ENCODE measurements around the gene SYT6. TPM values are rescaled to one million over a fixed set of nuclear protein-coding genes. Genes with fewer than 3 reads are reported as not detected.

Gene SYT6
- total and polyA plus RNA-seq, 11 donors = 0.08 to 0.77 (median 0.15) TPM; not detected in 7

DNA sequence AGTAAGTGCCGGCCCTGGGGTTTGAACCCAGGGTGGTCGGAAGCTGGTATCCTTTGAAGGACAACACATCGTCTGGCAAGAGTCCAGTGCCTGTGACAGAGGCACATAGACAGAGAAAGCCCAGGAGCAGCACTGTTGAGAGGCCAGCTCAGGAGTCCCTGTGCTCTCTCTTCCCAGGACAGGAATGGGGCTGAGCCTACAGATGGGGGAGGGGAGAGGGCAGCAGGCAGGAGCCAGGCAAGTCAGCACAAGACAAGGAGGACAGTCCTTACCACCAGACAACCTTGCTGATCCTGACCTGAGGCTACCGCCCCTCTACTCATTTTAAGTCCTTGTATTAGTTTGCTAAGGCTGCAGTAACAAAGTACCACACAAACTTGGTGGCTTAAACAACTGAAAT lies 27.7 kb upstream of the SYT6 start:
- no peaks in the 10 kb centered on the region for H3K4me1 ChIP-seq
- WGBS, 4 donors = 76 to 86% (median 82%) methylated on average over 4 of the region's 4 CpGs
- H3K9me3 ChIP-seq = no peaks in the 10 kb centered on the region
- intact Hi-C loops (cut with DNase I) = no loop called here
- TF ChIP-seq, protein P1, sequence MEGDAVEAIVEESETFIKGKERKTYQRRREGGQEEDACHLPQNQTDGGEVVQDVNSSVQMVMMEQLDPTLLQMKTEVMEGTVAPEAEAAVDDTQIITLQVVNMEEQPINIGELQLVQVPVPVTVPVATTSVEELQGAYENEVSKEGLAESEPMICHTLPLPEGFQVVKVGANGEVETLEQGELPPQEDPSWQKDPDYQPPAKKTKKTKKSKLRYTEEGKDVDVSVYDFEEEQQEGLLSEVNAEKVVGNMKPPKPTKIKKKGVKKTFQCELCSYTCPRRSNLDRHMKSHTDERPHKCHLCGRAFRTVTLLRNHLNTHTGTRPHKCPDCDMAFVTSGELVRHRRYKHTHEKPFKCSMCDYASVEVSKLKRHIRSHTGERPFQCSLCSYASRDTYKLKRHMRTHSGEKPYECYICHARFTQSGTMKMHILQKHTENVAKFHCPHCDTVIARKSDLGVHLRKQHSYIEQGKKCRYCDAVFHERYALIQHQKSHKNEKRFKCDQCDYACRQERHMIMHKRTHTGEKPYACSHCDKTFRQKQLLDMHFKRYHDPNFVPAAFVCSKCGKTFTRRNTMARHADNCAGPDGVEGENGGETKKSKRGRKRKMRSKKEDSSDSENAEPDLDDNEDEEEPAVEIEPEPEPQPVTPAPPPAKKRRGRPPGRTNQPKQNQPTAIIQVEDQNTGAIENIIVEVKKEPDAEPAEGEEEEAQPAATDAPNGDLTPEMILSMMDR (IDR thresholded peaks at IDR 0.05) = no peak
- TF ChIP-seq POLR2A (IDR thresholded peaks at IDR 0.05) = no peak
- H3K36me3 ChIP-seq = no peaks in the 10 kb centered on the region
- no peak for DNase-seq
- no peak overlapping the region for H3K27ac ChIP-seq
- ATAC-seq = no peak
- no peak overlapping the region for H3K4me3 ChIP-seq
- no peaks in the 10 kb centered on the region for H3K27me3 ChIP-seq

DNA sequence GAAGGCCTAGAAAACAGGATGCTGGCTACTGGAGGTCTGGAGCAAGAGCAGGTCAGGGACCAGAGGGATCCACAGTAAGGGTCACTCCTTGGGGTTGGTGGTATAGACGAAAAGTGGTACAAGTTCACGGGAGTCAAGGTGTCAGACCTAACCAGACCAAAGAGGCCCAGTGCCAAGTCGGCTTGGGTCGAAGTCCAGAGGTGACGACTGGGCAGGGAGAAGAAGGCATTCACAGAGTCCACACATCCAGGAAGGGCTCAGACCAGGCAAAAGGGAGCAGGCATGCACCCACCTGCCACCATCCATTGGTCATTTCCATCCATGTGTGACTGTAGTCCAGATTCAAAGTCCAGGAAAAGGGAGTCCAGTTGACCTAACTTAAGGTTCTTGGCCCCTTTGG lies 27.1 kb upstream of the SYT6 start:
- 92 to 97% (median 95%) methylated on average over 5 of the region's 5 CpGs for WGBS, 4 donors
- Histone ChIP-seq H3K36me3 (no peaks in the 10 kb centered on the region), H3K4me1 (no peaks in the 10 kb centered on the region), H3K9me3 (no peaks in the 10 kb centered on the region), H3K27me3 (no peaks in the 10 kb centered on the region), H3K4me3 (no peak overlapping the region), H3K27ac (no peak overlapping the region)
- ATAC-seq (no peak), DNase-seq (no peak)
- intact Hi-C loops (cut with DNase I) = no loop called here
- no peak for TF ChIP-seq POLR2A (IDR thresholded peaks at IDR 0.05)
- TF ChIP-seq, protein P1 (IDR thresholded peaks at IDR 0.05) = no peak

DNA sequence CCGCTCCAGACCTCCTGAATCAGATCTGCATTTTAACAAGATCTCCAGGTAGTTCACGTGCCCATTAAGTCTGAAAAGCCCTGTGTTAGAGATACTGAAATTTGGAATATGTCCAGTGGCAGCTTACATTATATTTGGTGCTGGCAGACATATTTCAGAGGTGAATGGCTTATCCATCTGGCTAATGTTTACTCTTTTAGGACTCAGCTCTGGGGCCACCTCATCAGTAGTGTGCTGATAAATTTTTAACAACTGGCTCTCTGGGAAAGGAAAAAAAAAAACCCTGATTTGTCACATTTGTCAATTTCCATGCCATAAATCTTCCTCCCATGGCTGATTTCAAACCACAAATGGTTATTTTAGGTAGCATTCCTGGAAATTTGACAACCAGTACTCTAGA lies 25.3 kb upstream of the SYT6 start:
- Histone ChIP-seq H3K9me3 (no peaks in the 10 kb centered on the region), H3K4me1 (no peaks in the 10 kb centered on the region), H3K36me3 (no peaks in the 10 kb centered on the region), H3K27ac (no peak overlapping the region), H3K4me3 (no peak overlapping the region), H3K27me3 (peaks cover 0 to 4% (median 0%) of the 10 kb centered on the region in 9 donors)
- ATAC-seq (no peak), DNase-seq (no peak)
- intact Hi-C loops (cut with DNase I) = no loop called here
- WGBS, 4 donors = 74 to 80% (median 76%) methylated on average over 2 of the region's 2 CpGs
- no peak for TF ChIP-seq POLR2A (IDR thresholded peaks at IDR 0.05)
- TF ChIP-seq, protein P1 (IDR thresholded peaks at IDR 0.05) = no peak

DNA sequence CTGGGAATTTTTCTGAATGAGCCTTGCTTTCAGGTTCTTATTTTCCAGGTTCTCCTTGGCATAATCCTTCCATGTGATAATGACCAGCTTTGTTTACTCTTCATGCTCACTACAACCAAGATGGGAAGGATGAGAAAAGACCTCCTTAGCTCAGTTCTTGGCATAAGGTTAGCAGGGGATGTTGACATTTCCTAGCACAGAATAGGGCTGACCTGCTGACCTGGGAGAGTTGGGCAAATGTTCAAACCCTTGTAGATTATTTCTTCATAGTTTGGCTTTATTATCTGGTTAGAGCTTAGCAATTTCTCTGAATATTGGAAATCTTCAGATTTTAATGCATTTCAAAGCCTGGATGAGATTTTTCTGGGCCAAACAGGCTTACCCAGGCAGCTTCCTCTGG lies 23.6 kb upstream of the SYT6 start:
- Histone ChIP-seq H3K4me3 (no peak overlapping the region), H3K27me3 (peaks cover 0 to 5% (median 0%) of the 10 kb centered on the region in 9 donors), H3K36me3 (no peaks in the 10 kb centered on the region), H3K4me1 (no peaks in the 10 kb centered on the region), H3K9me3 (no peaks in the 10 kb centered on the region), H3K27ac (no peak overlapping the region)
- no peak for TF ChIP-seq POLR2A (IDR thresholded peaks at IDR 0.05)
- TF ChIP-seq, protein P1 (IDR thresholded peaks at IDR 0.05) = no peak
- DNase-seq = no peak
- ATAC-seq = no peak
- intact Hi-C loops (cut with DNase I) = no loop called here
